NCI-H146 (cell line): ENCODE results near the gene SUCNR1.
A peak's percentile ranks its signal among the peaks of the same experiment; 100 is the strongest.
"Not testable (repeated sequence)": the region's sequence is repeated elsewhere in the genome, so short reads cannot be mapped to it uniquely, and the experiment has no call there.

ENCODE experiments used
- DNase-seq: peaks from one replicate; lab custom pipeline; 2025; lab: John Stamatoyannopoulos, UW

Gene SUCNR1

GRCh38 chr3:151900884-151901643 lies 27.6 kb downstream of the SUCNR1 start:
- DNase-seq, result no peak

- DNase-seq, result no peak
These were observed 28.3 kb downstream of the SUCNR1 start for GRCh38 chr3:151901644-151902285.

GRCh38 chr3:151903501-151903991 lies 30.1 kb downstream of the SUCNR1 start:
- DNase-seq, result no peak

- DNase-seq, result no peak
These were observed 32.2 kb downstream of the SUCNR1 start for GRCh38 chr3:151905647-151906046.

GRCh38 chr3:151906751-151907150 lies 33.3 kb downstream of the SUCNR1 start:
- no peak for DNase-seq

- DNase-seq, result no peak
These were observed 35.0 kb downstream of the SUCNR1 start for GRCh38 chr3:151908399-151908798.

GRCh38 chr3:151909681-151910405 lies 36.4 kb downstream of the SUCNR1 start:
- no peak for DNase-seq

- DNase-seq, result no peak
These were observed 38.0 kb downstream of the SUCNR1 start for GRCh38 chr3:151911462-151911861.

GRCh38 chr3:151912028-151912427 lies 38.6 kb downstream of the SUCNR1 start:
- DNase-seq, result no peak

GRCh38 chr3:151916781-151917180 lies 43.3 kb downstream of the SUCNR1 start:
- peak; percentile 45 for DNase-seq

GRCh38 chr3:151918253-151919029 lies 45.0 kb downstream of the SUCNR1 start:
- DNase-seq, result peak; percentile 76

GRCh38 chr3:151919030-151919328 lies 45.5 kb downstream of the SUCNR1 start:
- DNase-seq, result no peak

- no peak for DNase-seq
These were observed 46.0 kb downstream of the SUCNR1 start for GRCh38 chr3:151919446-151919845.

GRCh38 chr3:151923901-151924300 lies 50.5 kb downstream of the SUCNR1 start:
- no peak for DNase-seq

GRCh38 chr3:151924753-151925152 lies 51.3 kb downstream of the SUCNR1 start:
- DNase-seq, result no peak

- no peak for DNase-seq
These were observed 52.0 kb downstream of the SUCNR1 start for GRCh38 chr3:151925419-151925818.

GRCh38 chr3:151925876-151926275 lies 52.4 kb downstream of the SUCNR1 start:
- DNase-seq, result no peak

GRCh38 chr3:151926956-151927355 lies 53.5 kb downstream of the SUCNR1 start:
- DNase-seq, result no peak

GRCh38 chr3:151927915-151928525 lies 54.6 kb downstream of the SUCNR1 start:
- DNase-seq, result not testable (repeated sequence)

GRCh38 chr3:151931171-151931570 lies 57.7 kb downstream of the SUCNR1 start:
- DNase-seq, result no peak

- no peak for DNase-seq
These were observed 59.9 kb downstream of the SUCNR1 start for GRCh38 chr3:151933234-151933853.
